ENCODE data around the gene KDM4C. TPM values are rescaled to one million over a fixed set of nuclear protein-coding genes. Genes with fewer than 3 reads are reported as not detected.
"Not testable (repeated sequence)": the region's sequence is repeated elsewhere in the genome, so short reads cannot be mapped to it uniquely, and the experiment has no call there.

KDM4C gene
- total RNA-seq, 2 experiments from 2014 or later = 60.1 to 61.3 TPM

DNA sequence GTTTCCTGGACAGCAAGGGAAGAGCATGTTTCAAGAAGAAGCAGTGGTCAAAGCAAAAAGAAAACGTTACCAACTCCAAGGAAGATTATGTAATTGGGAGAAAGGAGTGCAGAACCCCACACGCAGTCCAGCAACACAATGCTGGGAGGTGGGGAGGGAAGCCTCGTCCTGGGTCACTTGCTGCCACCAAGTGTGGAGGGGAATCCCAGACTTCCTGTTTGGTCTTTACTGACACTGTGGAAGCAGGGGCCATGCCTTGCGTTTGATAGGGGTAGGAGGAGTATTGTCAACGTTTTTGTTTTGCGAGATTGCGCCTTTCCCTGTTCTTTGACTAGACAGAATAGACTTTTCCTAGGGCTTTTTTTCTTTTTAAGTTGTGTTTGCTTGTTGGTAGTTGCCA lies 421.0 kb downstream of the KDM4C start:
- intact Hi-C loops (cut with DNase I, micrococcal nuclease) = no loop called here
- no peaks in the 10 kb centered on the region for H3K4me1 Mint-ChIP-seq (ENCODE audit: low read depth)
- POLR2A ChIA-PET = no interaction called here
- TF ChIP-seq, protein P1, sequence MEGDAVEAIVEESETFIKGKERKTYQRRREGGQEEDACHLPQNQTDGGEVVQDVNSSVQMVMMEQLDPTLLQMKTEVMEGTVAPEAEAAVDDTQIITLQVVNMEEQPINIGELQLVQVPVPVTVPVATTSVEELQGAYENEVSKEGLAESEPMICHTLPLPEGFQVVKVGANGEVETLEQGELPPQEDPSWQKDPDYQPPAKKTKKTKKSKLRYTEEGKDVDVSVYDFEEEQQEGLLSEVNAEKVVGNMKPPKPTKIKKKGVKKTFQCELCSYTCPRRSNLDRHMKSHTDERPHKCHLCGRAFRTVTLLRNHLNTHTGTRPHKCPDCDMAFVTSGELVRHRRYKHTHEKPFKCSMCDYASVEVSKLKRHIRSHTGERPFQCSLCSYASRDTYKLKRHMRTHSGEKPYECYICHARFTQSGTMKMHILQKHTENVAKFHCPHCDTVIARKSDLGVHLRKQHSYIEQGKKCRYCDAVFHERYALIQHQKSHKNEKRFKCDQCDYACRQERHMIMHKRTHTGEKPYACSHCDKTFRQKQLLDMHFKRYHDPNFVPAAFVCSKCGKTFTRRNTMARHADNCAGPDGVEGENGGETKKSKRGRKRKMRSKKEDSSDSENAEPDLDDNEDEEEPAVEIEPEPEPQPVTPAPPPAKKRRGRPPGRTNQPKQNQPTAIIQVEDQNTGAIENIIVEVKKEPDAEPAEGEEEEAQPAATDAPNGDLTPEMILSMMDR (IDR thresholded peaks at IDR 0.05) = no peak
- Histone ChIP-seq H3K27me3 (ENCODE audit: control insufficient read depth in 1 of 2, insufficient read depth in 2 of 2, low read length in 2 of 2) (no peaks in the 10 kb centered on the region), H3K27ac (ENCODE audit: low read depth in 1 of 2, low read length in 2 of 2) (no peak overlapping the region), H3K4me1 (ENCODE audit: insufficient read depth, low read length) (no peaks in the 10 kb centered on the region), H3K9me3 (ENCODE audit: control insufficient read depth in 1 of 2, insufficient read depth in 1 of 2, low read length in 2 of 2) (peaks cover 0 to 5% of the 10 kb centered on the region in 2 experiments), H3K4me3 (ENCODE audit: low read length) (no peak overlapping the region), H3K36me3 (ENCODE audit: insufficient read depth, low read length) (peaks cover 40% of the 10 kb centered on the region)
- no peak for ATAC-seq (ENCODE audit: poor library complexity)
- no peak overlapping the region for H3K4me3 Mint-ChIP-seq
- peaks cover 8% of the 10 kb centered on the region for H3K9me3 Mint-ChIP-seq
- peaks cover 98% of the 10 kb centered on the region for H3K36me3 Mint-ChIP-seq (ENCODE audit: low read depth)
- no peaks in the 10 kb centered on the region for H3K27me3 Mint-ChIP-seq
- no peak overlapping the region for H3K27ac Mint-ChIP-seq
- CTCF ChIA-PET = no interaction called here
- DNase-seq = no peak

DNA sequence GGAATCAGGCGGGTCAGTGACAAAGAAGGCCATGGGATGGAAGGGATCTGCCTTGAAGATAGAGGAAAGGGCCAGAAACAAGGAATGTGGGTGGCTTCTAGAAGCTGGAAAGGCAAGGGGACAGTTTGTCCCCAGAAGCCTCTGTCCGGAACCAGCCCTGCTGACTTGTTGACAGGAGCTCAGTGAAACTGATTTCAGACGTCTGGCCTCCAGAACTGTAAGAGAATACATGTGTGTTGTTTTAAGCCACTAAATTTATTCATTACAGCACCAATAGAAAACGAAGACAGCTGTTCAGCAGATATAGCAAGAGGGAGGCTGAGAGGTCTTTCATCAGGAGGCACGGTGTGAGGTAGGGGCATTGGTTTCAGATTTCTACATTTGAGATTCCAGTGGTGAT lies 422.5 kb downstream of the KDM4C start:
- H3K4me1 ChIP-seq (ENCODE audit: insufficient read depth, low read length) = no peaks in the 10 kb centered on the region
- ATAC-seq (ENCODE audit: poor library complexity) = no peak
- peaks cover 98% of the 10 kb centered on the region for H3K36me3 Mint-ChIP-seq (ENCODE audit: low read depth)
- intact Hi-C loops (cut with DNase I, micrococcal nuclease) = no loop called here
- H3K4me1 Mint-ChIP-seq (ENCODE audit: low read depth) = no peaks in the 10 kb centered on the region
- no peak overlapping the region for H3K4me3 ChIP-seq (ENCODE audit: low read length)
- peaks cover 0 to 5% of the 10 kb centered on the region in 2 experiments for H3K9me3 ChIP-seq (ENCODE audit: control insufficient read depth in 1 of 2, insufficient read depth in 1 of 2, low read length in 2 of 2)
- ChIA-PET POLR2A (no interaction called here), CTCF (interaction anchor here (1.1 kb wide), 1 partner anchor 9 kb away, joined by 4 read pairs; no protein-coding TSS in a partner anchor)
- TF ChIP-seq, protein P1 (IDR thresholded peaks at IDR 0.05) = no peak
- no peaks in the 10 kb centered on the region for H3K27me3 Mint-ChIP-seq
- no peak for DNase-seq
- no peak overlapping the region for H3K27ac Mint-ChIP-seq
- no peak overlapping the region for H3K27ac ChIP-seq (ENCODE audit: low read depth in 1 of 2, low read length in 2 of 2)
- peaks cover 8% of the 10 kb centered on the region for H3K9me3 Mint-ChIP-seq
- H3K27me3 ChIP-seq (ENCODE audit: control insufficient read depth in 1 of 2, insufficient read depth in 2 of 2, low read length in 2 of 2) = no peaks in the 10 kb centered on the region
- no peak overlapping the region for H3K4me3 Mint-ChIP-seq
- peaks cover 26% of the 10 kb centered on the region for H3K36me3 ChIP-seq (ENCODE audit: insufficient read depth, low read length)

DNA sequence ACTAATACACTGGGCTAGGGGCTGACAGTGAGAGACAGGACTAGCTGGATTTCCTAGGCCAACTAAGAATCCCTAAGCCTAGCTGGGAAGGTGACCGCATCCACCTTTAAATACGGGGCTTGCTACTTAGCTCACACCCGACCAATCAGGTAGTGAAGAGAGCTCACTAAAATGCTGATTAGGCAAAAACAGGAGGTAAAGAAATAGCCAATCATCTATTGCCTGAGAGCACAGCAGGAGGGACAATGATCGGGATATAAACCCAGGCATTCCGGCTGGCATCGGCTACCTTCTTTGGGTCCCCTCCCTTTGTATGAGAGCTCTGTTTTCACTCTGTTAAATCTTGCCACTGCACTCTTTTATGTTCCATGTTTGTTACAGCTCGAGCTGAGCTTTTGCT lies 425.4 kb downstream of the KDM4C start:
- ATAC-seq (ENCODE audit: poor library complexity); H3K4me1 ChIP-seq (ENCODE audit: insufficient read depth, low read length); intact Hi-C loops (cut with DNase I, micrococcal nuclease); POLR2A ChIA-PET; DNase-seq; H3K9me3 Mint-ChIP-seq; H3K9me3 ChIP-seq (ENCODE audit: control insufficient read depth in 1 of 2, insufficient read depth in 1 of 2, low read length in 2 of 2); H3K27ac ChIP-seq (ENCODE audit: low read depth in 1 of 2, low read length in 2 of 2); H3K27ac Mint-ChIP-seq; H3K27me3 ChIP-seq (ENCODE audit: control insufficient read depth in 1 of 2, insufficient read depth in 2 of 2, low read length in 2 of 2); H3K4me3 Mint-ChIP-seq; H3K4me1 Mint-ChIP-seq (ENCODE audit: low read depth); H3K27me3 Mint-ChIP-seq; CTCF ChIA-PET; H3K4me3 ChIP-seq (ENCODE audit: low read length): not testable (repeated sequence)
- H3K36me3 Mint-ChIP-seq (ENCODE audit: low read depth) = peaks cover 91% of the 10 kb centered on the region
- H3K36me3 ChIP-seq (ENCODE audit: insufficient read depth, low read length) = peaks cover 10% of the 10 kb centered on the region

DNA sequence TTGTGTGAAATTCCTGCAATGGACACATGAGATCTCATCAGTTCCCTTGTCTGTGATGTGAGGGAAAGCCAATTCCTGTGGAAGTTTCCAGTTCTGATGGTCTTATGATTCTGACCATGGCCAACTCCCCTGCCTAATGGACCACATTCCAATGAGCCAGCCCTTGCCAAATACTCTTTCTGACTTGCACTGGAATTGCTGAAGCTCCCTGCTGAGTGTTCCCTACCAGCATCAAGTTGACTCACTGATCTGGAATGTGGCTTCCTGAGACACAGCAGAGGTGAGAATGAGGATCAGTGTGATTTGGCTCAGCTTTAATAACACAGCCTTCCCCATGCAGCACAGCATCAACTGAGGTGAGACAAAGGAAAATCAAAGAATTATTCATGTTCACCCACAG lies 427.8 kb downstream of the KDM4C start:
- ChIA-PET POLR2A (no interaction called here), CTCF (no interaction called here)
- TF ChIP-seq, protein P1 (IDR thresholded peaks at IDR 0.05) = no peak
- Histone ChIP-seq H3K27ac (ENCODE audit: low read depth in 1 of 2, low read length in 2 of 2) (no peak overlapping the region), H3K9me3 (ENCODE audit: control insufficient read depth in 1 of 2, insufficient read depth in 1 of 2, low read length in 2 of 2) (peaks cover 6 to 13% of the 10 kb centered on the region in 2 experiments), H3K36me3 (ENCODE audit: insufficient read depth, low read length) (peaks cover 8% of the 10 kb centered on the region), H3K27me3 (ENCODE audit: control insufficient read depth in 1 of 2, insufficient read depth in 2 of 2, low read length in 2 of 2) (no peaks in the 10 kb centered on the region), H3K4me3 (ENCODE audit: low read length) (no peak overlapping the region), H3K4me1 (ENCODE audit: insufficient read depth, low read length) (no peaks in the 10 kb centered on the region)
- Mint-ChIP-seq H3K9me3 (peaks cover 7% of the 10 kb centered on the region), H3K4me3 (no peak overlapping the region), H3K27me3 (no peaks in the 10 kb centered on the region), H3K36me3 (ENCODE audit: low read depth) (peaks cover 84% of the 10 kb centered on the region), H3K4me1 (ENCODE audit: low read depth) (no peaks in the 10 kb centered on the region), H3K27ac (no peak overlapping the region)
- ATAC-seq (ENCODE audit: poor library complexity) = no peak
- no peak for DNase-seq
- intact Hi-C loops (cut with DNase I, micrococcal nuclease) = no loop called here
